KOPT-K1 (cell line): Measurements from ENCODE around the gene PLCL1.

Experiments
- H3K27ac ChIP-seq: fragments of 200-600 bp; sonication (generic); 2 replicates; pipeline ENCODE4 v1.5.1; 2016; ENCODE audit warnings: antibody characterized with exemption, mild to moderate bottlenecking, low read depth, low read length; ENCODE audit not compliant: poor library complexity, severe bottlenecking
- H3K36me3 ChIP-seq: fragments of 200-600 bp; sonication (generic); 2 replicates; pipeline ENCODE4 v1.5.1; 2017; ENCODE audit warnings: antibody characterized with exemption, mild to moderate bottlenecking, low read length, moderate library complexity; ENCODE audit not compliant: insufficient read depth
- H3K9me3 ChIP-seq: fragments of 200-600 bp; sonication (generic); 2 replicates; pipeline ENCODE4 v1.5.1; 2017; ENCODE audit warnings: antibody characterized with exemption, low read length, mild to moderate bottlenecking; ENCODE audit not compliant: insufficient read depth, poor library complexity, severe bottlenecking

The PLCL1 gene

DNA sequence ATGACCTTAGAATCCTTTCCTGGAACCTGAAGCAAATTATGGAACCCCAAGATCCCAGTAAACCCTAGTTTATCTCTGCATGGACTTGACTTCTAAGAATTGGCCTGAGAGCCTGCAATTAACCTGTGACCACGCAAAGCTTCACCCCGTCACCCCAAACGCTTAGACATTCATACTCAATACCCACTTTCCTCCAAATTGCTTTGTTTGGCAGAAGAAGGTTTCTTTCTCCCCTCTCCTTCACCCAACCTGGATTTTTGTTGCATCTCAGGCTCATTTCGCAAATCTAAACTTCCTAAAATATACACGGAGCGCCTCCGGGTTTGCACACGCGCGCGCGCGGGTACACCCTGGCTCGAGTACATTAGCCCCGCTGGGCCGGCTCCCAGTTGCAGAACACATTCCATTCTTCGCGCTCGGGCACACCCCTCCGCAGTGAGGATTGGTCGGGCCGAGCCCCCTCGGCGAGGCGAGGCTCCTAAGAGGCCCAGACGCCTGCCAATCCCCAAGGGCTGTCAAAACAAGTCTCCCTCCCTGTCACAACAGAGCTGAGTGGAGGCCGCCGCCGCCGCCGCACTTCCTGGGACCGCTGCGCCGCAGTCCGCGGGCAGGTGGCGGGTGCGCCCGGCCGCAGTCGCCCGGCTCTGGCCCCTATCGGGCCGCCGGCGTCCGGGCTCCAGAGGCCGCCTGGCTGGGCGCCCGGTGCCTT lies at the start of gene PLCL1:
PLCL1 (plus strand) TSS at position 545 of the 709 bp plus-strand sequence.
- Histone ChIP-seq H3K27ac (peak within 1 kb of the TSS; percentile 43), H3K36me3 (no peaks in the 10 kb centered on the region), H3K9me3 (no peaks in the 10 kb centered on the region)

DNA sequence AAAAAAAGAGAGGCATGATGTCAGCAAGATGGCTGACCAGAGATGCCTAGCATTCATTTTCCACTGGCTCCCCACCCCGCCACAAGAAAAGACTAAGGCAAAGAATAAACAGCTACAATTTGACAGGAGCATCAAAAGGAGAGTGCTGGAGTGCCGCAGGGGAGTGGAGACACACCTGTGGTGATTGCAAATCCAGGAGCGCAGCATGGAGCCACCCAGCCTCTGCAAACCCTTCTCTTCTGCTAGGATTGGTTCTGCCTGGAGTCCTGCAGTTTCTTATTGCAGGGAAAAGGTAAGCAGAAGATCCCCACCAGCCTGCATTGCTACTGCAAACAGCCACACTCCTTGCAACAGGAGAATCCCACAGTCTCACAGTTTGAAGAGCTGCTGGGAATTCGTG lies 45.4 kb upstream of the PLCL1 start:
- Histone ChIP-seq H3K36me3 (no peaks in the 10 kb centered on the region), H3K27ac (no peak overlapping the region), H3K9me3 (peaks cover 21% of the 10 kb centered on the region)

DNA sequence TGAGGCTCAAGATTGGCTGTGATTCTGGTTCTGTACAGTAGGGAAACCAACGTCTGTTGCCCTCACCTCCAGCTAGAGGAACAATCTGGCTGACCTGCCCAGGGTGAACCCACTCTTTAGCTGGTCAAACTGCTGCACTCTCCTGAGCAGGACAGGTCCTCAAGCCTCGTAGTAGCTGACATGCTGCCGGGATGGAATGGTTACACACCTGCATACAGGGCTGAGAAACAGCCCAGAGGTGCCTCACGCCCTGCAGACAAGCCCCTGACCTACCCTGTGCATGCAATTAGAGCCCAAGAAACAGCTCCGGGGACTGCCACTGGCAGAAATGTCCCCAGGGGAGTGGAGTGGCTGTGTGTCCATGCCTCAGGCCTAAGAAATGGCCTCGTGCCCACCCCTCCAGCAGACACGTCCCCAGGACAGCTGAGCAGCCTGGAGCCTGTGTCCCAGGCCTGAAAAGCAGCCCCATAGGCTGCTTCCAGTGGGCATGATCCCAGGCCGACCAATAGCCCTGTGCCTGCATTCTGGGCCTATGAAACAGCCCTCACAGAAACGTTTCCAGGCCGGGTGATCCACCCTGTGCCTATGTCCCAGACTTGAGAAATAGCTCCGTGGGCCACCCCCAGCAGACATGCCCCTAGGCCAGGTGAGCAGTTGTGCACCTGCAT lies 44.6 kb upstream of the PLCL1 start:
- Histone ChIP-seq H3K36me3 (no peaks in the 10 kb centered on the region), H3K9me3 (peaks cover 21% of the 10 kb centered on the region), H3K27ac (no peak overlapping the region)

DNA sequence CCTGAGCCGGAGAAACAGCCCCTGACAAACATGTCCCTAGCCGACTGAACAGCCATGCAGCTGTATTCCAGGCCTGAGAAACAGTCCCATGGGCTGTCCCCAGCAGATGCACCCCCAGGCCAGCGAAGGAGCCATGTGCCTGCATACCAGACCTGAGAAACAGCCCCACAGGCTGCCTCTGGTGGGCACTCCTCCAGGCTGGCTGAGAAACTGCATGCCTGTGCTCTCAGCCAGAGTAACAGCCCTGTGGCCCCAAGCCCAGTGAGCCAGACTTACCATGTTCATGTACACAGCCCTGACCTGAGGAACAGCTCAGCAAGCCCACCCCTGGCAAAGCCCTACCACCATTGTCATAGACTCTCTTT lies 44.1 kb upstream of the PLCL1 start:
- Histone ChIP-seq H3K27ac (no peak overlapping the region), H3K9me3 (peaks cover 21% of the 10 kb centered on the region), H3K36me3 (no peaks in the 10 kb centered on the region)

DNA sequence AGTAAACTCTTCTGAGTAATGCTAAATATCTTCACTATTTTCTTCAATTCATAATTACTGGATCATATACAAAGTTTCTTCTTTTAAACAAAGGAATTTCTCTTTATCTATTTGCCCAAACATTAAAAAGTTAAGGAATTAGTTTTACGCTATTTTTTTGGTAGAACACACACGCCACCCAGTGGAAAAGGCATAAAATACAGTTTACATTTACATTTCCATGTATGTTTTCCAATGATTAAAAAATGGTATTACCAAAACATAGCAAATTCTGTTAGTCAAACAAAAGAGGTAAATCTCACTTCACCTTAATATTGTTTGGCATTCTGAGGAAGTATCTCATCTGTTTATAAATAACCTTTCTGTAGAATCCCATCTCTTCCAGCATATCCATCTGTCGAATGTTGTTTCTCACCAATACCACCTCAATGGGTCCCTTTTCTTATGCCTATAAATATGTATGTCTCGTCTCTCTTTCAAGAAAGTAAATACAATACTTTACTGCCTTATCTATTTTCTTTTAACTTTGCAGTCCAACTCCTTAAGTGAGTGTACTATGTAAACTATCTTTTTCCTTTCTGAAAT lies 26.5 kb upstream of the PLCL1 start:
- Histone ChIP-seq H3K9me3 (no peaks in the 10 kb centered on the region), H3K36me3 (no peaks in the 10 kb centered on the region), H3K27ac (no peak overlapping the region)

DNA sequence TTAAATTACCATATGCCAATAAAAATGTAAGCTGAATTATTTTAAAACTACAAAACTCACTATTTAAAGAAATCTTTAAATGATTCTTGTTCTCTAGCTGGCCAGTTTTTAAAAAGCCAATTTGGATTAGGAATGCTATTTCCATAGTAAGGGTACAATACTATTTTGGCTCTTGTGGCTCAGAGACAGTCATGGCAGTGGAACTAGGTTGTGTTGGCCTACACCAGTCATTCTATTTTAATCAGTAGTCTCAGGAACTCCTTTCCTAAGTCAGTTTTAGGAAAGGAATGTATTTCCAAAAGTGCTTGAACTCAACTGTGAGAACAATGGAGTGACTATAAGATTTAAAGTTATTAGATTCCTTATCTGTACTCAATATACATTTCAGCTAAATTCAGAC lies 25.1 kb upstream of the PLCL1 start:
- Histone ChIP-seq H3K36me3 (no peaks in the 10 kb centered on the region), H3K9me3 (no peaks in the 10 kb centered on the region), H3K27ac (no peak overlapping the region)

DNA sequence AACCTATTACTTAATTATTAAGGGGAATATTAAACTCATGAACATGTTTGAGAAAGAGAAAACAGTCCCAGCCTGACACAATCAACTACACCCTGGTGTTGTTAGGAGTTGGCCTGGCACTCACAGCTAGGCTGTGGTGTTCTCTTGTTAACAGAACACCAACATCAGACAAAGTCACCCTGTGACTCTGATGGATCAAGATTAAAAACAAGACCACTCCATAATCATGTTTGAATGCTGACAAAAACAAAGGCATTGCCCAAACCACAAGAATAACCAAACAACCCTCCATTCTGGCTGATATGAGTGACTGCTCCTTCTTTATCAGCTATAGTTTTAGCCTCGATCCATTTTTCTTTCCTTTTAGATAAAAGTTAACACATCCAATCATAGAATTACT lies 22.3 kb upstream of the PLCL1 start:
- H3K27ac ChIP-seq: no peak overlapping the region
- H3K36me3 ChIP-seq: no peaks in the 10 kb centered on the region
- peaks cover 21% of the 10 kb centered on the region for H3K9me3 ChIP-seq

DNA sequence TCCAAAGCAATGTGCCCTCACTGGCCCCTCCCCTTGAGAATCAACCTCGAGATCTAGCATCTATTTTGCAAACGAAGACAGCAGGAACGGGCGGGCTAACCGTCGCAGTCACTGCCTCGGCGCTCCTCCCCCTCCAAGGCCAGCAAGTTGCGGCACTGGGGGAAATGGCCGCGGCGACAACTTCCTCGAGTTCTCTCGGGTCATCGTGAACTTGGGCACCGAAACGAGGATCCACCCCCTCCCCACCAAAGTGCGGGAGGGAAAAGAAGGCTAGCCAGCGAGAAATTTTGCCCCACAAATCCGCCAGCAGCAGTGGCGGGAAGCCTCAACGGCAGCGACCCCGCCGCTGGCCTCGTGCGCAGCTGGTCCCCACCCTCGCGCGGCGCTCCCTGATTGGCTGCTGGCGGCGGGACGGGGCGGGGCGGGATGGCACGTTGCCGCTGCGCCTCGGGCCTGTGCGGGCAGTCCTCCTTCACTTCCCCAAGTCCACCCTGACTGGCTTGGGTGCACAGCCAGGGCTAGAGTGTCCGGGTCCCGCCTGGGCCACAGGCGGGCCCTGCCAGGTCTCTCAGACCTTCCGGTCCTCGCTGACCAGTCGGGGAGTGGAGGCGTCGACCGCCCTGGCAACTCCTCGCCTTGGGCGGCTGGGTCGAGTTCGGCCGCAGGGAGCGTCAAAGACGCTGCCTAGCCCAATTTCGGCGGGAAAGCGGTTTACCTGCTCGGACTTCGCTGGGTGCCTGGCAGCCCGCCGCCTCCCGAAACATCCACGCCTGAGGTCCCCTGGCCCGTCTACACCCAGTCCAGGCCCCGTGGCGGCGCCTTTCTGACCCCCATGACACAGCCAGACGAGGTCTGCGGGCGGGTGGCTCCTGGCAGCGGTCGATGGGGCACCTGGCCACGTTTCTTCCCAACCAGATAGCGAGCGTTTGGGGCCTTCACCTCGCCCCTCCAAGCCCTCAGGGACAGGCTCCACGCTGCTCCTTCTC lies 19.1 kb upstream of the PLCL1 start, which contains the start of gene BOLL:
BOLL (minus strand) TSS at position 364 of the 986 bp plus-strand sequence. CDS start 3,469 bp downstream, outside the sequence.
- H3K27ac ChIP-seq: no peak within 1 kb of the TSS
- peaks cover 21% of the 10 kb centered on the region for H3K9me3 ChIP-seq
- H3K36me3 ChIP-seq: no peaks in the 10 kb centered on the region

DNA sequence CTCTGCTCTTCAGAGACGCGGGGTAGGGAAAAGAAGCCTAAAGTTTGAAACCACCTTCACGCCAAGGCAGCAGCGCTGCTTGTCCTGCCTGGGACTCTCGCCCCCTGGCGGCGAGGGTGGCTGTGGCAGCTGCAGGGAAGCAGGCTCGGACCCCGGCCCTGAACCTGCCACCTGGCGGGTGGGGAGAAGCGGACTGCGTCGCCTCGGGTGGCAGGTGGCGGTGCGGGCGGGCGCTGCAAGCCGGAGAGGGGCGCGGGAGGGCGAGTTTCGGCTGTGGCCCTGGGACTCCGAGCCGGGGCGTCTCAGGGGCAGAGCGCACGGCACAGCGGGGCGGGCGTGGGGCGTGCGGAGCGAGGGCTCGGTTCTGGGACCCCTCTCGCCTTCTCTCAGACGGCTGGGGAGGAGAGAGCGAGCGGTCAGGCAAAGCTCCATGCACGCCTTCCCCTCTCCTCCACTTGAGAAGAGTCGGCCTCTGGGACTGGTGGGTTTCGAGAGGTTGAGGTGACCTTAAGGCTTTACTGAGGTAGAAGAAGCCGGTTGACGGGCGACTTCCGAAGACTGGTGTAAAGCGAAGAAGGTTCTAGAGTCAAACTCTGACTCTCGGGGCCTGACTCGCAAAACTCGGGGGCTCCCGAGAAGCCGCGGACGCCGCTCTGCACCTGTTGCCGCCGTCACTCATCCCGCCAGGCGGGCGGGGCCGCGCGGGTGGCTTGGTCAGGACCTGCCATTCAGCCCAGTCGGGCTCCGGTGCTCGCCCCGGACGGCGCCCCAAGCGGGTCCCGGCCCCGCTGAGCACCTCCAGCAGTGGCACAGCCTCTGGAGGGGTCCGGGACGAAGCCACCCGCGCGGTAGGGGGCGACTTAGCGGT lies 18.1 kb upstream of the PLCL1 start:
- Histone ChIP-seq H3K9me3 (peaks cover 21% of the 10 kb centered on the region), H3K36me3 (no peaks in the 10 kb centered on the region), H3K27ac (no peak overlapping the region)

DNA sequence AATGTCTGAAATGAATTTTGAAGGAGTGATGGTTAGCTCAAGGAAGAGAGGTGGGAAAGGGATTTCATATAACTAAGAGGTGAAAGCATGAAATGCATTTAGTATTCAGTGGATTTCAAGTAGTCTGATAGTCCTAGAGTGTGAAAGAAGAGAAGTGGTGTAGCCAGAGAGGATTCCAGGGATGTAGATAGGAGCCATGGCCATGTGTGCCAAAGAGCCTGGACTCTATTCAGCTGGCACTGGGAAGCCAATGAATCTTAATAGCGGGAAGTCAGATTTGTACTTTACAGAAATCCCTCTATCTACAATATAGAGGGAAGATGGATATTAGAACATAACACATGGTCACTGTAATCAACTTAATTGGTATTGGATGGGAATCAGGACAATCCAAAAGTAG lies 10.9 kb upstream of the PLCL1 start:
- Histone ChIP-seq H3K27ac (no peak overlapping the region), H3K36me3 (no peaks in the 10 kb centered on the region), H3K9me3 (peaks cover 4% of the 10 kb centered on the region)

DNA sequence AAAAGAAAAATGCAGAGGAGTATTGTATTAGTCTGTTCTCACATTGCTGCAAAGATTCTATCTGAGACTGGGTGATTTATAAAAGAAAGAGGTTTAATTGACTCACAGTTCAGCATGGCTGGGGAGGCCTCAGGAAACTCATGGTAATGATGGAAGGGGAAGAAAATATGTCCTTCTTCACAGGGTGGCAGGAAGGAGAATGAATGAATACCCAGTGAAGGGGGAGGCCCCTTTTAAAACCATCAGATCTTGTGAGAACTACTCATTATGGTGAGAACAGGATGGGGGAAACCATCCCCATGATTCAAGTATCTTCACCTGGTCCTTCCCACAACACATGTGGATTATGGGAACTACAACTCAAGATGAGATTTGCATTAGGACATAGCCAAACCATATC lies 9.1 kb upstream of the PLCL1 start:
- no peaks in the 10 kb centered on the region for H3K36me3 ChIP-seq
- H3K27ac ChIP-seq: no peak overlapping the region
- H3K9me3 ChIP-seq: peaks cover 4% of the 10 kb centered on the region

DNA sequence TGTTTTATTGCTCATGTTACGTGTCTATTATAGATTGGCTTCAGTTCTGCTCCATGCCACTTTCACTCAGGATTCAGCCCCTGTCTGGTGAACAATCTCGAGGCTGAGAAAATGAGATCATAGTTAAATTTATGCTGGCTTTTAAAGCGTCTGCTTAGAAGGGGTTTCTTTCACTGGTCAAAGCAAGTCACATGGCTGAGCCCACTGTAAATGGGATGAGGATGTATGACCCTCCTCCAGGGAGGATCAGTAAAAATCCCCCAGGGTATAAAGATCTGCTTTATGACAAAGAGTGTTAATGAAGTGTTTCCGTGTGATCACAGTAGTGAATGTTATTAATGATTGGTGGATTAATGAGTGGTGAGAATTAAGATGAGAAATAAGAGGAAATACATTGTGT lies 6.2 kb upstream of the PLCL1 start:
- Histone ChIP-seq H3K9me3 (peaks cover 4% of the 10 kb centered on the region), H3K36me3 (no peaks in the 10 kb centered on the region), H3K27ac (no peak overlapping the region)

DNA sequence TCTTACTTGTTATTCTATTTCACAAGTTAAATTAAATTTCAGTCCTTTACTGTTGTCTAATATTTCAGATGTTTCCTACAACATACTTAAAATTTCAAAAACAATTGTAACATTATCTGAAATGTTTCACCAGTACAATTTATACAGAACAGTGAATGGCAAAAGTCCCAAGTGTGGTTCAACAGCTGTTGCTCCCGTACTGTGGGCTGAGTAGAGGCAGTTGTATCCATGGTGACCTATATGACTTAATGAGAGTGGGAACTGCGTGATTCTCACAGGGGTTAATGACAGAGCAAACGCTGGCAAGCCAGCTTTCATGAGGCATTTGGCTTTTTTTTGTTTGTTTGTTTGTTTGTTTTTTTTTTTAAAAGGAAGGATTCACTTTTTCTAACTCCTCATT lies 5.3 kb upstream of the PLCL1 start:
- H3K27ac ChIP-seq: no peak overlapping the region
- H3K9me3 ChIP-seq: peaks cover 4% of the 10 kb centered on the region
- no peaks in the 10 kb centered on the region for H3K36me3 ChIP-seq

DNA sequence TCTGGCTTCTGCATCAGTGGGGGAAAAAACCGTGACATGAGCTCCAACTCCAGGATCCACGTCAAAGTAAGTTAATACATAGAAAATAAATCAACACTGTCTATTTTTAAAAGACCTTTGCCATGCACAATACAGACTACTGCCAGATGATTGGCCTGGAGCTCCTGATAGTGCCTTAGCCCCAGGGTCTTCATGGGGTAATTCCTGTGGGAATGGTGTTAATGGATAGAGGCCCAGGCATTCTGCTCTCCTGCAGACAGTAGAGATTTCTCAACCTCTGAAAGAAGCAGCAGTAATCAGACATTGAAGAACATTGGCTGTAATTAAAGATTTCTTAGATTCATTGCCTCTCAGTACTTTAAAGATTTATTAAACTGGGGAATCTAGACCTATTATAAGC lies 4.3 kb upstream of the PLCL1 start:
- H3K9me3 ChIP-seq: peaks cover 4% of the 10 kb centered on the region
- H3K27ac ChIP-seq: no peak overlapping the region

More for the DNA sequence above, 4.3 kb upstream of the PLCL1 start:
- H3K36me3 ChIP-seq: no peaks in the 10 kb centered on the region
